K562 (cell line): Measurements from ENCODE around the gene CTNNA3. TPM values are rescaled to one million over a fixed set of nuclear protein-coding genes. Genes with fewer than 3 reads are reported as not detected.

ENCODE experiments used
- ATF3 ChIP-seq, 2 experiments: fragments of 450-650 bp in 1 of 2; sonication (generic) in 1 of 2; formaldehyde crosslinking in 1 of 2; IDR thresholded peaks in 1 of 2; conservative IDR thresholded peaks in 1 of 2; 2 replicates each; pipeline versions ENCODE4 v1.6.1 to v1.8.1; 2016 to 2023; ENCODE audit warnings: mild to moderate bottlenecking in 2 of 2, moderate library complexity in 2 of 2, inconsistent platforms in 1 of 2, missing genetic modification reagents in 1 of 2
- CEBPB ChIP-seq: fragments of 450-650 bp; IDR thresholded peaks from 2 replicates; pipeline ENCODE4 v1.6.1; 2016; ENCODE audit warnings: missing genetic modification characterization, missing compliant biosample characterization
- CXXC5 ChIP-seq: fragments of 250-450 bp; sonication (Bioruptor Pico); IDR thresholded peaks from 2 replicates; pipeline ENCODE4 v1.8.0; 2022; ENCODE audit warnings: inconsistent platforms, mild to moderate bottlenecking, moderate library complexity
- EZH2 ChIP-seq: IDR thresholded peaks from 2 replicates; pipeline ENCODE4 v1.6.1; 2012; ENCODE audit warnings: low read depth, mild to moderate bottlenecking, inconsistent platforms, low read length, borderline replicate concordance
- MTA3 ChIP-seq: fragments of 450-650 bp; formaldehyde crosslinking; IDR thresholded peaks from 2 replicates; pipeline ENCODE4 v1.6.1; 2017; ENCODE audit warnings: mild to moderate bottlenecking, borderline replicate concordance
- MXI1 ChIP-seq: IDR thresholded peaks from 2 replicates; pipeline ENCODE4 v1.6.1; 2011; ENCODE audit warnings: low read depth, mild to moderate bottlenecking, improper control_type of control experiment, low read length
- RBM39 ChIP-seq: fragments of 200-400 bp; formaldehyde crosslinking; optimal IDR thresholded peaks from 2 replicates; pipeline ENCODE3; 2018; ENCODE audit warnings: low read depth, low read length
- REST ChIP-seq, 2 experiments: fragments of 450-650 bp; formaldehyde crosslinking in 1 of 2; IDR thresholded peaks; 2 replicates each; pipeline versions ENCODE4 v1.4.0 to v1.6.1; 2014 to 2020; ENCODE audit warnings: mild to moderate bottlenecking in 2 of 2, borderline replicate concordance in 1 of 2, low read depth in 1 of 2
- SMARCB1 ChIP-seq: IDR thresholded peaks from 2 replicates; pipeline ENCODE4 v1.6.1; 2011; ENCODE audit warnings: improper control_type of control experiment, low read depth; ENCODE audit not compliant: insufficient read length
- ZNF121 ChIP-seq: sonication (generic); formaldehyde crosslinking; conservative IDR thresholded peaks from 2 replicates; pipeline ENCODE4 v1.8.0; 2022; ENCODE audit warnings: missing genetic modification reagents
- ZNF165 ChIP-seq: fragments of 250-450 bp; sonication (Bioruptor Pico); IDR thresholded peaks from 2 replicates; pipeline ENCODE4 v1.4.0; 2020; ENCODE audit warnings: borderline replicate concordance
- polyA plus RNA-seq, 8 experiments: library from polyadenylated mRNA; depleted of rRNA in 4 of 8; stranded (reverse) in 5 of 8; unstranded in 3 of 8; fragments of >200 nt; fragmentation: Nextera tagmentation in 2 of 8; fragmentation: Illumina TruSeq in 1 of 8; extraction: Ambion mirVana in 2 of 8; extraction: Trizol in 1 of 8; gene quantifications; 2 replicates each; pipeline versions ENCODE4 v1.2.1 to v1.2.3, GENCODE V29; 2011 to 2014; ENCODE audit warnings: inconsistent platforms in 1 of 8, missing spikeins in 1 of 8
- total RNA-seq, 7 experiments: library from RNA; depleted of rRNA in 6 of 7; stranded (reverse); fragments of >200 nt in 6 of 7; fragmentation: Illumina TruSeq in 2 of 7; extraction: Trizol in 2 of 7; gene quantifications; 2 replicates each; pipeline versions ENCODE4 v1.2.1 to v1.2.3, GENCODE V29; 2011 to 2021; ENCODE audit warnings: low replicate concordance in 1 of 7
- TF ChIP-seq, protein P1 (sequence below): fragments of 450-650 bp; IDR thresholded peaks from 2 replicates; pipeline ENCODE4 v1.6.1; 2017; ENCODE audit warnings: antibody characterized with exemption
- TF ChIP-seq, protein P2 (sequence below): fragments of 250-450 bp; sonication (Bioruptor Pico); IDR thresholded peaks from 2 replicates; pipeline ENCODE4 v1.8.0; 2021; ENCODE audit warnings: moderate library complexity, mild to moderate bottlenecking, inconsistent platforms

CTNNA3 gene
- total and polyA plus RNA-seq, 9 of the 15 experiments (the other 6 are each of a cell fraction or from before 2014, with no cell fraction given): 0.04 TPM; not detected in 8

- TF ChIP-seq ATF3 (IDR thresholded peaks at IDR 0.05) (peak; percentile 55; the same call in 1 of the 2 replicates), ATF3 (CRISPR knock-in tag; conservative IDR thresholded peaks at IDR 0.05) (no peak), SMARCB1 (no peak), ZNF165 (CRISPR knock-in tag) (no peak), REST (IDR thresholded peaks at IDR 0.05; ENCODE audit: borderline replicate concordance) (peak; percentile 50; the same call in 1 of the 2 replicates), REST (CRISPR knock-in tag; IDR thresholded peaks at IDR 0.05; ENCODE audit: low read depth) (no peak), EZH2 (no peak), CXXC5 (no peak), CEBPB (tag) (0 out of 2 replicates have a peak, but pooled peaks have one; percentile 11), MXI1 (no peak), ZNF121 (CRISPR knock-in tag) (no peak), RBM39 (no peak), MTA3 (no peak)
- TF ChIP-seq, protein P1, sequence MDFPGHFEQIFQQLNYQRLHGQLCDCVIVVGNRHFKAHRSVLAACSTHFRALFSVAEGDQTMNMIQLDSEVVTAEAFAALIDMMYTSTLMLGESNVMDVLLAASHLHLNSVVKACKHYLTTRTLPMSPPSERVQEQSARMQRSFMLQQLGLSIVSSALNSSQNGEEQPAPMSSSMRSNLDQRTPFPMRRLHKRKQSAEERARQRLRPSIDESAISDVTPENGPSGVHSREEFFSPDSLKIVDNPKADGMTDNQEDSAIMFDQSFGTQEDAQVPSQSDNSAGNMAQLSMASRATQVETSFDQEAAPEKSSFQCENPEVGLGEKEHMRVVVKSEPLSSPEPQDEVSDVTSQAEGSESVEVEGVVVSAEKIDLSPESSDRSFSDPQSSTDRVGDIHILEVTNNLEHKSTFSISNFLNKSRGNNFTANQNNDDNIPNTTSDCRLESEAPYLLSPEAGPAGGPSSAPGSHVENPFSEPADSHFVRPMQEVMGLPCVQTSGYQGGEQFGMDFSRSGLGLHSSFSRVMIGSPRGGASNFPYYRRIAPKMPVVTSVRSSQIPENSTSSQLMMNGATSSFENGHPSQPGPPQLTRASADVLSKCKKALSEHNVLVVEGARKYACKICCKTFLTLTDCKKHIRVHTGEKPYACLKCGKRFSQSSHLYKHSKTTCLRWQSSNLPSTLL: no peak
- TF ChIP-seq, protein P2, sequence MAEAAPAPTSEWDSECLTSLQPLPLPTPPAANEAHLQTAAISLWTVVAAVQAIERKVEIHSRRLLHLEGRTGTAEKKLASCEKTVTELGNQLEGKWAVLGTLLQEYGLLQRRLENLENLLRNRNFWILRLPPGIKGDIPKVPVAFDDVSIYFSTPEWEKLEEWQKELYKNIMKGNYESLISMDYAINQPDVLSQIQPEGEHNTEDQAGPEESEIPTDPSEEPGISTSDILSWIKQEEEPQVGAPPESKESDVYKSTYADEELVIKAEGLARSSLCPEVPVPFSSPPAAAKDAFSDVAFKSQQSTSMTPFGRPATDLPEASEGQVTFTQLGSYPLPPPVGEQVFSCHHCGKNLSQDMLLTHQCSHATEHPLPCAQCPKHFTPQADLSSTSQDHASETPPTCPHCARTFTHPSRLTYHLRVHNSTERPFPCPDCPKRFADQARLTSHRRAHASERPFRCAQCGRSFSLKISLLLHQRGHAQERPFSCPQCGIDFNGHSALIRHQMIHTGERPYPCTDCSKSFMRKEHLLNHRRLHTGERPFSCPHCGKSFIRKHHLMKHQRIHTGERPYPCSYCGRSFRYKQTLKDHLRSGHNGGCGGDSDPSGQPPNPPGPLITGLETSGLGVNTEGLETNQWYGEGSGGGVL (CRISPR knock-in tag): no peak
Measured at GRCh38 chr10:66180581-66181318, 1515.2 kb downstream of the CTNNA3 start (continued).
